Peyer's patch (tissue), 4 donors: ENCODE data around the gene ARHGEF7.

Source experiments
- POLR2A ChIP-seq, 2 donors: fragments of 450-650 bp; IDR thresholded peaks; one replicate each; pipeline ENCODE4 v1.5.1; 2017; ENCODE audit warnings: antibody characterized with exemption in 2 of 2, mild to moderate bottlenecking in 2 of 2, moderate library complexity in 2 of 2
- TF ChIP-seq, protein P1 (sequence below), 6 experiments: fragments of 450-650 bp in 4 of 6; fragments of 200-600 bp in 2 of 6; sonication (generic) in 1 of 6; IDR thresholded peaks; one replicate each; pipeline ENCODE4 v1.5.1; 2017 to 2019; ENCODE audit warnings: antibody characterized with exemption in 6 of 6, mild to moderate bottlenecking in 3 of 6, moderate library complexity in 1 of 6

DNA sequence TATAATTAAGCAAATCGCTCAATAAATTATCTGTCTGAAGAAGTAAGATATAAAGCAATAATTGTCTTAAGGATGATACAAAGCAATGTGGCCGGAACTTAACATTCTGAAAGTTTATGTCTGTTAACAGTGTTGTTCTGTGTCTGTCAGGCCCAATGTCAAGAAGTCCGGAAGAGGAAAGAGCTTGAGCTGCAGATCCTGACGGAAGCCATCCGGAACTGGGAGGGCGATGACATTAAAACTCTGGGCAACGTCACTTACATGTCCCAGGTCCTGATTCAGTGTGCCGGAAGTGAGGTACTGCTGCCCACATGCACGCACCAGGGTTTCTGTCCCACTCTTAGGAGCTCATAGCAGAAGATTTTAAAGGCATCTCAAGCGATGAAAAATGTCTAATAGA is 160.3 kb downstream of the ARHGEF7 start:
- TF ChIP-seq, protein P1, sequence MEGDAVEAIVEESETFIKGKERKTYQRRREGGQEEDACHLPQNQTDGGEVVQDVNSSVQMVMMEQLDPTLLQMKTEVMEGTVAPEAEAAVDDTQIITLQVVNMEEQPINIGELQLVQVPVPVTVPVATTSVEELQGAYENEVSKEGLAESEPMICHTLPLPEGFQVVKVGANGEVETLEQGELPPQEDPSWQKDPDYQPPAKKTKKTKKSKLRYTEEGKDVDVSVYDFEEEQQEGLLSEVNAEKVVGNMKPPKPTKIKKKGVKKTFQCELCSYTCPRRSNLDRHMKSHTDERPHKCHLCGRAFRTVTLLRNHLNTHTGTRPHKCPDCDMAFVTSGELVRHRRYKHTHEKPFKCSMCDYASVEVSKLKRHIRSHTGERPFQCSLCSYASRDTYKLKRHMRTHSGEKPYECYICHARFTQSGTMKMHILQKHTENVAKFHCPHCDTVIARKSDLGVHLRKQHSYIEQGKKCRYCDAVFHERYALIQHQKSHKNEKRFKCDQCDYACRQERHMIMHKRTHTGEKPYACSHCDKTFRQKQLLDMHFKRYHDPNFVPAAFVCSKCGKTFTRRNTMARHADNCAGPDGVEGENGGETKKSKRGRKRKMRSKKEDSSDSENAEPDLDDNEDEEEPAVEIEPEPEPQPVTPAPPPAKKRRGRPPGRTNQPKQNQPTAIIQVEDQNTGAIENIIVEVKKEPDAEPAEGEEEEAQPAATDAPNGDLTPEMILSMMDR (IDR thresholded peaks at IDR 0.05), result no peak
- no peak for TF ChIP-seq POLR2A (IDR thresholded peaks at IDR 0.05)
